Prostate gland (tissue), 2 donors: Measurements from ENCODE around the gene ESD.

Source experiments
- CTCF ChIP-seq, 4 experiments: fragments of 200-600 bp in 2 of 4; fragments of 450-650 bp in 2 of 4; sonication (generic) in 2 of 4; IDR thresholded peaks; 1 replicate in 3 of 4; 2 replicates in 1 of 4; pipeline ENCODE4 v1.5.1; 2016 to 2019; ENCODE audit warnings: antibody characterized with exemption in 4 of 4, mild to moderate bottlenecking in 2 of 4, moderate library complexity in 2 of 4
- POLR2AphosphoS5 ChIP-seq: sonication (generic); formaldehyde crosslinking; IDR thresholded peaks from one replicate; pipeline ENCODE4 v1.6.1; 2017; ENCODE audit warnings: antibody characterized with exemption

- no peak for TF ChIP-seq CTCF (IDR thresholded peaks at IDR 0.05)
- TF ChIP-seq POLR2AphosphoS5, result no peak
Observed at GRCh38 chr13:46745706-46746105, 51.3 kb downstream of the ESD start.
